GM19238 (cell line): ENCODE results near the gene PCSK6.

ENCODE experiments used
- DNase-seq: peaks from one replicate; pipeline ENCODE4 v3.0.0; 2011; ENCODE audit warnings: low spot score; ENCODE audit not compliant: insufficient read length

The PCSK6 gene

GRCh38 chr15:101522621-101523559 lies 33.4 kb upstream of the PCSK6 start:
- no peak for DNase-seq

GRCh38 chr15:101522091-101522490 lies 32.6 kb upstream of the PCSK6 start:
- DNase-seq = no peak

GRCh38 chr15:101521591-101521990 lies 32.1 kb upstream of the PCSK6 start:
- DNase-seq = no peak

- no peak for DNase-seq
These were observed 31.6 kb upstream of the PCSK6 start for GRCh38 chr15:101521069-101521468.

- no peak for DNase-seq
These were observed 30.9 kb upstream of the PCSK6 start for GRCh38 chr15:101520395-101520794.

GRCh38 chr15:101517504-101517903 lies 28.0 kb upstream of the PCSK6 start:
- no peak for DNase-seq

GRCh38 chr15:101514318-101514717 lies 24.8 kb upstream of the PCSK6 start:
- no peak for DNase-seq

GRCh38 chr15:101511717-101512116 lies 22.2 kb upstream of the PCSK6 start:
- no peak for DNase-seq

- DNase-seq = no peak
These were observed 21.0 kb upstream of the PCSK6 start for GRCh38 chr15:101510212-101511197.

- DNase-seq = no peak
These were observed 19.8 kb upstream of the PCSK6 start for GRCh38 chr15:101509279-101509678.

GRCh38 chr15:101506491-101506890 lies 17.0 kb upstream of the PCSK6 start:
- no peak for DNase-seq

- DNase-seq = no peak
These were observed 16.3 kb upstream of the PCSK6 start for GRCh38 chr15:101505610-101506337.

- no peak for DNase-seq
These were observed 15.5 kb upstream of the PCSK6 start for GRCh38 chr15:101504866-101505609.

- no peak for DNase-seq
These were observed 14.9 kb upstream of the PCSK6 start for GRCh38 chr15:101504373-101504772.

GRCh38 chr15:101503296-101503599 lies 13.7 kb upstream of the PCSK6 start:
- DNase-seq = no peak

- DNase-seq = no peak
These were observed 13.2 kb upstream of the PCSK6 start for GRCh38 chr15:101502572-101503295.

- peak; percentile 56 for DNase-seq
These were observed 12.3 kb upstream of the PCSK6 start for GRCh38 chr15:101501703-101502373.

- DNase-seq = no peak
These were observed 11.5 kb upstream of the PCSK6 start for GRCh38 chr15:101500865-101501551.
